IPS DF 6.9 (cell line): ENCODE data around the gene P2RX1.

Source experiments
- DNase-seq: peaks from one replicate; pipeline ENCODE4 v3.0.0-alpha.2; 2013; ENCODE audit warnings: low read depth, low spot score
- H3K27ac ChIP-seq: one replicate; pipeline ENCODE4 v1.5.1; 2013; ENCODE audit warnings: low read length, control low read depth
- H3K27me3 ChIP-seq: 2 replicates; pipeline ENCODE4 v1.6.1; 2013; ENCODE audit warnings: mild to moderate bottlenecking, low read length; ENCODE audit not compliant: control insufficient read depth, insufficient read depth
- H3K36me3 ChIP-seq: 2 replicates; pipeline ENCODE4 v1.6.1; 2013; ENCODE audit warnings: low read length; ENCODE audit not compliant: control insufficient read depth, insufficient read depth
- H3K4me1 ChIP-seq: 2 replicates; pipeline ENCODE4 v1.6.1; 2013; ENCODE audit warnings: low read length; ENCODE audit not compliant: control insufficient read depth, insufficient read depth
- H3K4me3 ChIP-seq: 2 replicates; pipeline ENCODE4 v1.5.1; 2013; ENCODE audit warnings: mild to moderate bottlenecking, low read length
- H3K9me3 ChIP-seq: 2 replicates; pipeline ENCODE4 v1.6.1; 2013; ENCODE audit warnings: low read length, inconsistent platforms; ENCODE audit not compliant: control insufficient read depth, insufficient read depth
- WGBS: extraction: QIAGEN DNeasy Blood & Tissue Kit; methylation state at CpG from one replicate; pipeline ENCODE4 v1.1.7; 2013; ENCODE audit warnings: mixed read lengths, missing lambda C conversion rate; ENCODE audit not compliant: insufficient read length, insufficient coverage; 5-methylcytosine and 5-hydroxymethylcytosine counted together

The P2RX1 gene

DNA sequence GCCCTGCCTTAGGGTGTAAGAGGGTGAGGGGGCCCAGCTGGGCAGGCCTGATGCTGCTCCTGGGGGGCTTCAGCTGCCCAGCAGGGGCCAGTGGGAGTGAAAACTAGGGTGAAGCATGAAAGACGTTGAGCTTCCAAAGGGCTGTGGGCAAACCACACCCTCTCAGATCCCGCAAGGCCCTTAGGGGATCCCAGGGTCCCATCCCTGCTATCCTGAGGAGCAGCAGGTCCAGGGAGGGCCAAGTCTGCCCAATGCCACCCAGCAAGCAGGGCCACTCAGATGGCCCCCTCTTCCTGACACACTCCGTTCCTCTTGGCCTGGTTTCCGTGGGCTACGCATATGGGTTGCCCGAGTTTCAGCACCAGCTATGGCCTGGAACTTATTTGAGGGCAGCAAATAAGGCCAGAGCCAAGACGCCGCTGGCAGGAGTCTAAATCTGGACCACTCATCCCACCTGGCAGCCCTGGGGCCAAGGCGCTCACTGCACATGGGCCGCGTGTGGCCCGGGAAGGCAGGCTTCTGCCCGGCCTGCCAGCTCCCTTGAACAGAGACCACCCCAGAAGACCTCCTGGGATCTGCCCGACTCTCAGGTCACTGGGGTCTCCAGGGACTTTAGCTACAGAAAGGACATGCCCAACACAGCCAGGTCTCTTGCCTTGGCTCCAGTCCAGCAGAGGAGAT, 43.8 kb upstream of the P2RX1 start:
- no peak overlapping the region for H3K4me3 ChIP-seq
- no peak overlapping the region for H3K27ac ChIP-seq
- no peaks in the 10 kb centered on the region for H3K36me3 ChIP-seq
- H3K27me3 ChIP-seq: peaks cover 3% of the 10 kb centered on the region; the same call in 1 of the 2 replicates
- DNase-seq: no peak
- no CpG with 5 or more reads among the region's 14 CpGs for WGBS
- H3K9me3 ChIP-seq: no peaks in the 10 kb centered on the region
- peaks cover 8% of the 10 kb centered on the region for H3K4me1 ChIP-seq

DNA sequence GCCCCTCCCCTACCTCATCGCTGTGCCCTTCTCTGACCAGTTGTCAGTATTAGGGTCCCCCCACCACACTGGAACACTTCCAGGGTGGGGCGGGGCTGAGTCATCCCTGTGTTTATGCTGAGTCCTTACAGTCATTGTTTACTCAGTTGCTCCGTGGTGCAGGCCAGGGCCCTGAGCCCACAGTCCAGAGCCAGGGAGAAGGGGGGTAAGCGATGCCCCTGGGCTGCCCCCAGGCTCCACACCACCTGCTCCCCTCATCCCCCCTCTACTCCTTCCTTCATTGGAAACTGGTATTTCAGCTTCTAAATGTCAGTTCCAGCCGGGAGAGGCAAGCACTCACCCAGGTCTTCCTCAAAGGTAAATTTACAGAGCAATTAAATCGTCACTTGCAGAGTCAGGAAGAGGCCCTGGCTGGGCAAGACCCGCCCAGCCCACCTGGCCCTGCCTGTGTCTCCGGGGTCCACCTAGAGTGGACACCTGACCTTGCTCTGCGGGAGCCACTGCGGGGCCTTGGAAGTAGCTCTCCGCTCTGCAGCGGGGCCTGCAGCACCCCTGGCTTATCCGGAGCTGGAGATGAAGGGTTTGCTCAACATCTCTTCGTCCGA, 43.1 kb upstream of the P2RX1 start:
- H3K9me3 ChIP-seq: no peaks in the 10 kb centered on the region
- H3K4me1 ChIP-seq: peaks cover 8% of the 10 kb centered on the region
- no peak overlapping the region for H3K27ac ChIP-seq
- no peak for DNase-seq
- no CpG with 5 or more reads among the region's 15 CpGs for WGBS
- no peaks in the 10 kb centered on the region for H3K36me3 ChIP-seq
- H3K27me3 ChIP-seq: peaks cover 3% of the 10 kb centered on the region; the same call in 1 of the 2 replicates
- no peak overlapping the region for H3K4me3 ChIP-seq

DNA sequence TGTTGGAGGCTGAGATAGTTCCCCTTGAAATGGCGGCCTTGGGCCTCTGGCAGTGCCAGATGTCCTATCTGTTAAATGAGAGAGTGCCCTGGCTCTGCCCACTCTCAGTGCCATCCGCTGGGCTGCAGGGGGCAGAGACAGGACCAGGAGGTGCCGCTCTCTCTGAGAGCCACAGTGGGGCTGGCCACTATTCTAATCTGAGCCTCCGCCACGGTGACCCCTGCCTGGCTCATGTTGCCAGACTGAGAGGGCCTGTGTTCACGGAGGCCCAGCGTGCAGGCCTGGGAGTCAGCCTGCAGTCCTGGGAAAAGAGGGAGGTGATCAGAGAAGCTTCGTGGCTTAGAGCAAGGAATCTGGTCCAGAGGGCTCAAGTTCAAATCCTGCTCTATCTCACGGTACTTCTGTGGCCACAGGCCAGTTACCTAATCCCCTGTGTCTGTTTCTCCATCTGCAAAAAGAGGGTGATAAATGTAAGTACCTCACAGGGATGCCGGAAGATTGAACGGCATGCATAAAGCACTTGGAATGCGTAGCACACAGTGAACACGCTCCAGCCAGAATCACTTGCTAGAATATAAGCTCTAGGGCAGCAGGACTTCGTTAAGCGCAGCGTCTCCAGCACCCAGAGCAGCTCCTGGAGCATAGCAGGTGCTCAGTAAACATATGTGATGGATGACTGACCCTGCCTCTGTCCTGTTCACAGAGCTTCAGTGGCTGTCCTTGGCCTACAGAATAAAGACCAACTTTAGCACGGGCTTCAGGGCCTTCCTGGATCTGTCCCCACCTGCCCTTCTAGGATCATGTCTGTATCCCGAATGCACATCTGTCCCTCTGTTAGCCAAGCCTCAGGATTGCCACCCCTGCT, 41.7 kb upstream of the P2RX1 start:
- H3K27ac ChIP-seq: no peak overlapping the region
- no peak for DNase-seq
- no peaks in the 10 kb centered on the region for H3K9me3 ChIP-seq
- no peak overlapping the region for H3K4me3 ChIP-seq
- WGBS: no CpG with 5 or more reads among the region's 18 CpGs
- H3K4me1 ChIP-seq: peaks cover 8% of the 10 kb centered on the region
- no peaks in the 10 kb centered on the region for H3K36me3 ChIP-seq
- H3K27me3 ChIP-seq: no peaks in the 10 kb centered on the region

- no peaks in the 10 kb centered on the region for H3K36me3 ChIP-seq
- no peaks in the 10 kb centered on the region for H3K27me3 ChIP-seq
- no peaks in the 10 kb centered on the region for H3K9me3 ChIP-seq
- no peak overlapping the region for H3K27ac ChIP-seq
- WGBS: no CpG with 5 or more reads among the region's 12 CpGs
- no peak for DNase-seq
- H3K4me3 ChIP-seq: no peak overlapping the region
- H3K4me1 ChIP-seq: peaks cover 8% of the 10 kb centered on the region
Observed at GRCh38 chr17:3956983-3957382, 40.7 kb upstream of the P2RX1 start.

GRCh38 chr17:3956327-3956957, 40.2 kb upstream of the P2RX1 start:
- Histone ChIP-seq H3K9me3 (no peaks in the 10 kb centered on the region), H3K4me3 (no peak overlapping the region), H3K4me1 (peaks cover 8% of the 10 kb centered on the region), H3K27me3 (no peaks in the 10 kb centered on the region), H3K36me3 (no peaks in the 10 kb centered on the region), H3K27ac (no peak overlapping the region)
- no peak for DNase-seq
- WGBS: no CpG with 5 or more reads among the region's 15 CpGs

- Histone ChIP-seq H3K36me3 (no peaks in the 10 kb centered on the region), H3K27ac (no peak overlapping the region), H3K27me3 (no peaks in the 10 kb centered on the region), H3K4me3 (no peak overlapping the region), H3K4me1 (peaks cover 8% of the 10 kb centered on the region), H3K9me3 (no peaks in the 10 kb centered on the region)
- no CpG with 5 or more reads among the region's 10 CpGs for WGBS
- no peak for DNase-seq
Observed at GRCh38 chr17:3955673-3955988, 39.4 kb upstream of the P2RX1 start.

- Histone ChIP-seq H3K36me3 (no peaks in the 10 kb centered on the region), H3K27ac (no peak overlapping the region), H3K4me1 (peaks cover 8% of the 10 kb centered on the region)
Observed at GRCh38 chr17:3954976-3955672, 38.9 kb upstream of the P2RX1 start.

GRCh38 chr17:3954086-3954485, 37.8 kb upstream of the P2RX1 start:
- no peak for DNase-seq
- no CpG with 5 or more reads among the region's 10 CpGs for WGBS
- Histone ChIP-seq H3K36me3 (no peaks in the 10 kb centered on the region), H3K27me3 (no peaks in the 10 kb centered on the region), H3K4me1 (peaks cover 7% of the 10 kb centered on the region), H3K27ac (no peak overlapping the region), H3K4me3 (no peak overlapping the region), H3K9me3 (no peaks in the 10 kb centered on the region)

More at GRCh38 chr17:3954976-3955672, 38.9 kb upstream of the P2RX1 start:
- WGBS: no CpG with 5 or more reads among the region's 18 CpGs
- Histone ChIP-seq H3K27me3 (no peaks in the 10 kb centered on the region), H3K9me3 (no peaks in the 10 kb centered on the region), H3K4me3 (no peak overlapping the region)
- DNase-seq: no peak

- Histone ChIP-seq H3K4me3 (no peak overlapping the region), H3K36me3 (no peaks in the 10 kb centered on the region)
- WGBS: no CpG with 5 or more reads among the region's 14 CpGs
Observed at GRCh38 chr17:3953542-3953941, 37.3 kb upstream of the P2RX1 start.

GRCh38 chr17:3952186-3952585, 35.9 kb upstream of the P2RX1 start:
- WGBS: no CpG with 5 or more reads among the region's 14 CpGs

More at GRCh38 chr17:3953542-3953941, 37.3 kb upstream of the P2RX1 start:
- DNase-seq: no peak
- Histone ChIP-seq H3K27ac (no peak overlapping the region), H3K9me3 (no peaks in the 10 kb centered on the region), H3K4me1 (peaks cover 6% of the 10 kb centered on the region), H3K27me3 (no peaks in the 10 kb centered on the region)

More at GRCh38 chr17:3952186-3952585, 35.9 kb upstream of the P2RX1 start:
- H3K27me3 ChIP-seq: no peaks in the 10 kb centered on the region
- no peak for DNase-seq
- no peak overlapping the region for H3K4me3 ChIP-seq
- peaks cover 6% of the 10 kb centered on the region for H3K4me1 ChIP-seq
- no peaks in the 10 kb centered on the region for H3K9me3 ChIP-seq
- H3K36me3 ChIP-seq: 0 out of 2 replicates have a peak, but pooled peaks cover 2% of the 10 kb centered on the region
- no peak overlapping the region for H3K27ac ChIP-seq
